A673 (cell line): Measurements from ENCODE around the gene UMAD1. TPM values are rescaled to one million over a fixed set of nuclear protein-coding genes. Genes with fewer than 3 reads are reported as not detected.

Experiments
- BruUV-seq: library from RNA; stranded (reverse); fragments of 400-500 nt; replicated peaks from 2 replicates; lab custom pipeline; 2021; lab: Mats Ljungman, UMichigan
- CTCF ChIA-PET: fragments of 300-600 bp; sonication (Branson Sonifier 250); formaldehyde crosslinking; loops from one replicate; lab custom pipeline; 2022; ENCODE audit warnings: antibody characterized with exemption; lab: Charles Lee
- POLR2A ChIA-PET: fragments of 300-600 bp; sonication (Branson Sonifier 250); formaldehyde crosslinking; loops from one replicate; lab custom pipeline; 2022; ENCODE audit warnings: antibody characterized with exemption; ENCODE audit not compliant: low non-redundant PET; lab: Charles Lee
- DNase-seq: peaks from one replicate; pipeline ENCODE4 v3.0.0-alpha.2; 2015; ENCODE audit warnings: low spot score
- H3K27ac ChIP-seq: fragments of 200-600 bp; sonication (generic); 2 replicates; pipeline ENCODE4 v1.5.1; 2016; ENCODE audit warnings: mixed run types, low read depth, mild to moderate bottlenecking, mixed read lengths, antibody characterized with exemption, low read length; ENCODE audit not compliant: poor library complexity, severe bottlenecking
- H3K27me3 ChIP-seq: fragments of 200-600 bp; sonication (generic); replicated peaks from 2 replicates; pipeline ENCODE4 v1.6.1; 2017; ENCODE audit warnings: mixed run types, low read depth, mild to moderate bottlenecking, mixed read lengths, antibody characterized with exemption, low read length; ENCODE audit not compliant: insufficient read depth, poor library complexity
- H3K36me3 ChIP-seq: fragments of 200-600 bp; sonication (generic); 2 replicates; pipeline ENCODE4 v1.6.1; 2016; ENCODE audit warnings: mixed run types, mild to moderate bottlenecking, mixed read lengths, antibody characterized with exemption, low read length; ENCODE audit not compliant: insufficient read depth, poor library complexity, severe bottlenecking
- H3K4me1 ChIP-seq: fragments of 200-600 bp; sonication (generic); 2 replicates; pipeline ENCODE4 v1.6.1; 2017; ENCODE audit warnings: mixed run types, mild to moderate bottlenecking, mixed read lengths, antibody characterized with exemption, low read length; ENCODE audit not compliant: insufficient read depth, poor library complexity, severe bottlenecking
- H3K4me3 ChIP-seq: fragments of 200-600 bp; sonication (generic); 2 replicates; pipeline ENCODE4 v1.5.1; 2016; ENCODE audit warnings: low read depth, mixed run types, mild to moderate bottlenecking, mixed read lengths, low read length; ENCODE audit not compliant: poor library complexity, severe bottlenecking
- H3K9me3 ChIP-seq: fragments of 200-600 bp; sonication (generic); 2 replicates; pipeline ENCODE4 v1.6.1; 2016; ENCODE audit warnings: mixed run types, low read depth, mild to moderate bottlenecking, mixed read lengths, antibody characterized with exemption, low read length; ENCODE audit not compliant: poor library complexity, severe bottlenecking
- EZH2 ChIP-seq: fragments of 200-600 bp; sonication (generic); IDR thresholded peaks from 2 replicates; pipeline ENCODE4 v1.6.1; 2017; ENCODE audit warnings: borderline replicate concordance, low read depth, mild to moderate bottlenecking, mixed read lengths, antibody characterized with exemption, low read length; ENCODE audit not compliant: poor library complexity, severe bottlenecking
- intact Hi-C: fragments of 100-400 bp; cut with micrococcal nuclease; formaldehyde crosslinking; loops from one replicate; pipeline ENCODE4 v1.10.0; 2022; ENCODE audit not compliant: unreplicated experiment
- total RNA-seq: library from RNA; stranded (reverse); gene quantifications from 2 replicates; pipeline ENCODE4 v1.2.3, GENCODE V29; 2021
- TF ChIP-seq, protein P1 (sequence below): fragments of 300-800, 200-600 bp; sonication (generic); conservative IDR thresholded peaks from 2 replicates; pipeline ENCODE4 v1.5.1; 2017; ENCODE audit warnings: low read depth, mild to moderate bottlenecking, antibody characterized with exemption, low read length, moderate library complexity, mixed read lengths

The UMAD1 gene
- total RNA-seq, 1 experiment from 2014 or later, result 13.5 TPM

- no peaks in the 10 kb centered on the region for H3K27me3 ChIP-seq
- BruUV-seq, result no TSS peak
- H3K9me3 ChIP-seq, result no peaks in the 10 kb centered on the region
- CTCF ChIA-PET, result no interaction called here
- POLR2A ChIA-PET, result no interaction called here
- intact Hi-C loops, result no loop called here
- no peaks in the 10 kb centered on the region for H3K4me1 ChIP-seq
- no peak overlapping the region for H3K27ac ChIP-seq
- no peaks in the 10 kb centered on the region for H3K36me3 ChIP-seq
- TF ChIP-seq, protein P1, sequence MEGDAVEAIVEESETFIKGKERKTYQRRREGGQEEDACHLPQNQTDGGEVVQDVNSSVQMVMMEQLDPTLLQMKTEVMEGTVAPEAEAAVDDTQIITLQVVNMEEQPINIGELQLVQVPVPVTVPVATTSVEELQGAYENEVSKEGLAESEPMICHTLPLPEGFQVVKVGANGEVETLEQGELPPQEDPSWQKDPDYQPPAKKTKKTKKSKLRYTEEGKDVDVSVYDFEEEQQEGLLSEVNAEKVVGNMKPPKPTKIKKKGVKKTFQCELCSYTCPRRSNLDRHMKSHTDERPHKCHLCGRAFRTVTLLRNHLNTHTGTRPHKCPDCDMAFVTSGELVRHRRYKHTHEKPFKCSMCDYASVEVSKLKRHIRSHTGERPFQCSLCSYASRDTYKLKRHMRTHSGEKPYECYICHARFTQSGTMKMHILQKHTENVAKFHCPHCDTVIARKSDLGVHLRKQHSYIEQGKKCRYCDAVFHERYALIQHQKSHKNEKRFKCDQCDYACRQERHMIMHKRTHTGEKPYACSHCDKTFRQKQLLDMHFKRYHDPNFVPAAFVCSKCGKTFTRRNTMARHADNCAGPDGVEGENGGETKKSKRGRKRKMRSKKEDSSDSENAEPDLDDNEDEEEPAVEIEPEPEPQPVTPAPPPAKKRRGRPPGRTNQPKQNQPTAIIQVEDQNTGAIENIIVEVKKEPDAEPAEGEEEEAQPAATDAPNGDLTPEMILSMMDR, result no peak
- no peak for TF ChIP-seq EZH2
- H3K4me3 ChIP-seq, result no peak overlapping the region
- no peak for DNase-seq
These were observed 221.8 kb downstream of the UMAD1 start for GRCh38 chr7:7862393-7862792.

- Histone ChIP-seq H3K27me3 (no peaks in the 10 kb centered on the region), H3K4me3 (no peak overlapping the region), H3K27ac (no peak overlapping the region), H3K4me1 (no peaks in the 10 kb centered on the region), H3K9me3 (no peaks in the 10 kb centered on the region), H3K36me3 (no peaks in the 10 kb centered on the region)
- no peak for TF ChIP-seq EZH2
- TF ChIP-seq, protein P1, result no peak
- intact Hi-C loops, result no loop called here
- ChIA-PET CTCF (interaction anchor here (0.6 kb wide), 1 partner anchor 360 kb away, joined by 4 read pairs; no protein-coding TSS in a partner anchor), POLR2A (no interaction called here)
- BruUV-seq, result no TSS peak
- no peak for DNase-seq
These were observed 227.5 kb downstream of the UMAD1 start for GRCh38 chr7:7867846-7868571.

DNA sequence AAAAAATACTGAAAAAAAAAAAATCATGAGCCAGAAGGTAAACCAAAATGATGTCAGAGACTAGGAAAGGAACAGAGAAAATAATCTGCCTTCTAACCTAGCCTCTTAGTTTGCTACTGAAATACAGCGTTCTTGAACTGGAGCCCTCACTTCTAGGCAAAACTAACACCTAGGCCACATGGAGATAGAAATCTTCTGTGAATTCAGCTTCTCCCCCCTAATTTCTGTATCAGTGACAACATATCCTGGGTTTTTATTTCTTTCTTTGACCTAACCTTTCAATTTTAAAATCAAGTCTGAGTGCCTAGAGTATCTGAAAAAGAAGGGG lies 228.0 kb downstream of the UMAD1 start:
- no TSS peak for BruUV-seq
- intact Hi-C loops, result no loop called here
- no peak overlapping the region for H3K27ac ChIP-seq
- H3K4me1 ChIP-seq, result no peaks in the 10 kb centered on the region
- POLR2A ChIA-PET, result no interaction called here
- TF ChIP-seq, protein P1, result no peak
- no peak for TF ChIP-seq EZH2
- H3K9me3 ChIP-seq, result no peaks in the 10 kb centered on the region
- no peak overlapping the region for H3K4me3 ChIP-seq
- no peaks in the 10 kb centered on the region for H3K27me3 ChIP-seq
- no peaks in the 10 kb centered on the region for H3K36me3 ChIP-seq
- CTCF ChIA-PET, result no interaction called here
- DNase-seq, result no peak
